ENCODE measurements around the gene EML4. TPM values are rescaled to one million over a fixed set of nuclear protein-coding genes. Genes with fewer than 3 reads are reported as not detected.

EML4 gene
- total RNA-seq, 2 experiments from 2014 or later: 37.1 to 43.2 TPM

GRCh38 chr2:42198466-42198865, 29.3 kb downstream of the EML4 start:
- Histone ChIP-seq H3K9me3 (ENCODE audit: low read length) (no peaks in the 10 kb centered on the region), H3K4me2 (ENCODE audit: low read length) (no peak overlapping the region), H4K20me1 (ENCODE audit: insufficient read depth, low read length) (0 out of 2 replicates have a peak, but pooled peaks cover 5% of the 10 kb centered on the region), H3K36me3 (ENCODE audit: insufficient read depth, low read length) (no peaks in the 10 kb centered on the region), H3K79me2 (ENCODE audit: insufficient read depth, low read depth, low read length) (peaks cover 7% of the 10 kb centered on the region; the same call in 1 of the 2 replicates), H3K4me1 (ENCODE audit: insufficient read depth, low read length, poor library complexity, severe bottlenecking) (peaks cover 4% of the 10 kb centered on the region), H3K4me3 (ENCODE audit: low read depth, low read length, poor library complexity, severe bottlenecking) (no peak overlapping the region), H2AFZ (ENCODE audit: low read length) (no peak overlapping the region), H3K9me2 (ENCODE audit: insufficient read depth, low read length) (no peaks in the 10 kb centered on the region), H3K27ac (ENCODE audit: low read depth, low read length, poor library complexity, severe bottlenecking) (no peak overlapping the region)
- intact Hi-C loops (cut with micrococcal nuclease; ENCODE audit: unreplicated experiment): no loop called here
- ChIA-PET POLR2A (interaction anchor here (0.6 to 1.0 kb wide), 3 partner anchors 17 to 108 kb away, joined by 3 to 4 read pairs (median 3); no protein-coding TSS in a partner anchor), CTCF (ENCODE audit: unreplicated experiment) (no interaction called here)
- TF ChIP-seq CTCF (conservative IDR thresholded peaks at IDR 0.05; ENCODE audit: low read length): no peak
- no peak for TF ChIP-seq EZH2phosphoT487 (IDR thresholded peaks at IDR 0.05; ENCODE audit: borderline replicate concordance, low read depth, low read length)
- no peak for DNase-seq (ENCODE audit: low spot score)
- BruUV-seq (replicated peaks): no TSS peak

GRCh38 chr2:42199002-42199401, 29.8 kb downstream of the EML4 start:
- ChIA-PET POLR2A (interaction anchor here (0.6 to 1.0 kb wide), 3 partner anchors 17 to 109 kb away, joined by 3 to 4 read pairs (median 3); no protein-coding TSS in a partner anchor), CTCF (ENCODE audit: unreplicated experiment) (no interaction called here)
- no peak for TF ChIP-seq CTCF (conservative IDR thresholded peaks at IDR 0.05; ENCODE audit: low read length)
- TF ChIP-seq EZH2phosphoT487 (IDR thresholded peaks at IDR 0.05; ENCODE audit: borderline replicate concordance, low read depth, low read length): no peak
- no TSS peak for BruUV-seq (replicated peaks)
- H3K9me2 ChIP-seq (ENCODE audit: insufficient read depth, low read length): no peaks in the 10 kb centered on the region
- 0 out of 2 replicates have a peak, but pooled peaks cover 5% of the 10 kb centered on the region for H4K20me1 ChIP-seq (ENCODE audit: insufficient read depth, low read length)
- H3K36me3 ChIP-seq (ENCODE audit: insufficient read depth, low read length): no peaks in the 10 kb centered on the region
- no peak for DNase-seq (ENCODE audit: low spot score)
- no peak overlapping the region for H2AFZ ChIP-seq (ENCODE audit: low read length)
- no peak overlapping the region for H3K4me2 ChIP-seq (ENCODE audit: low read length)
- peaks cover 4% of the 10 kb centered on the region for H3K4me1 ChIP-seq (ENCODE audit: insufficient read depth, low read length, poor library complexity, severe bottlenecking)
- intact Hi-C loops (cut with micrococcal nuclease; ENCODE audit: unreplicated experiment): no loop called here
- H3K27ac ChIP-seq (ENCODE audit: low read depth, low read length, poor library complexity, severe bottlenecking): no peak overlapping the region
- H3K79me2 ChIP-seq (ENCODE audit: insufficient read depth, low read depth, low read length): peaks cover 7% of the 10 kb centered on the region; the same call in 1 of the 2 replicates
- no peaks in the 10 kb centered on the region for H3K9me3 ChIP-seq (ENCODE audit: low read length)
- no peak overlapping the region for H3K4me3 ChIP-seq (ENCODE audit: low read depth, low read length, poor library complexity, severe bottlenecking)

GRCh38 chr2:42199626-42200025, 30.5 kb downstream of the EML4 start:
- no peak overlapping the region for H3K27ac ChIP-seq (ENCODE audit: low read depth, low read length, poor library complexity, severe bottlenecking)
- H4K20me1 ChIP-seq (ENCODE audit: insufficient read depth, low read length): 0 out of 2 replicates have a peak, but pooled peaks cover 5% of the 10 kb centered on the region
- H3K79me2 ChIP-seq (ENCODE audit: insufficient read depth, low read depth, low read length): peaks cover 7% of the 10 kb centered on the region; the same call in 1 of the 2 replicates
- no peak overlapping the region for H2AFZ ChIP-seq (ENCODE audit: low read length)
- no peaks in the 10 kb centered on the region for H3K9me3 ChIP-seq (ENCODE audit: low read length)
- H3K4me2 ChIP-seq (ENCODE audit: low read length): no peak overlapping the region
- H3K36me3 ChIP-seq (ENCODE audit: insufficient read depth, low read length): no peaks in the 10 kb centered on the region
- BruUV-seq (replicated peaks): no TSS peak
- DNase-seq (ENCODE audit: low spot score): no peak
- peaks cover 4% of the 10 kb centered on the region for H3K4me1 ChIP-seq (ENCODE audit: insufficient read depth, low read length, poor library complexity, severe bottlenecking)
- no peak for TF ChIP-seq EZH2phosphoT487 (IDR thresholded peaks at IDR 0.05; ENCODE audit: borderline replicate concordance, low read depth, low read length)
- TF ChIP-seq CTCF (conservative IDR thresholded peaks at IDR 0.05; ENCODE audit: low read length): no peak
- H3K4me3 ChIP-seq (ENCODE audit: low read depth, low read length, poor library complexity, severe bottlenecking): no peak overlapping the region
- ChIA-PET CTCF (ENCODE audit: unreplicated experiment) (no interaction called here), POLR2A (no interaction called here)
- intact Hi-C loops (cut with micrococcal nuclease; ENCODE audit: unreplicated experiment): no loop called here
- no peaks in the 10 kb centered on the region for H3K9me2 ChIP-seq (ENCODE audit: insufficient read depth, low read length)
